ENCODE data around the gene DESI2. TPM values are rescaled to one million over a fixed set of nuclear protein-coding genes. Genes with fewer than 3 reads are reported as not detected.
A peak's percentile ranks its signal among the peaks of the same experiment; 100 is the strongest.

Gene DESI2
- total RNA-seq, 1 donor from 2014 or later: 25.8 TPM

- Mint-ChIP-seq H3K9me3 (no peaks in the 10 kb centered on the region), H3K27me3 (peaks cover 15% of the 10 kb centered on the region), H3K27ac (no peak overlapping the region), H3K4me1 (no peaks in the 10 kb centered on the region), H3K36me3 (ENCODE audit: low read depth) (no peaks in the 10 kb centered on the region), H3K4me3 (no peak overlapping the region)
- ChIA-PET POLR2A (interaction anchor here (1.5 kb wide), 1 partner anchor 9 kb away, joined by 4 read pairs; no protein-coding TSS in a partner anchor), CTCF (no interaction called here)
- TF ChIP-seq CTCF (IDR thresholded peaks at IDR 0.05): no peak
- ATAC-seq (ENCODE audit: low read depth) (no peak), DNase-seq (no peak)
- intact Hi-C loops (cut with micrococcal nuclease): no loop called here
Measured at GRCh38 chr1:244642988-244643387, 9.9 kb upstream of the DESI2 start.

- no peaks in the 10 kb centered on the region for H3K36me3 Mint-ChIP-seq (ENCODE audit: low read depth)
- H3K9me3 Mint-ChIP-seq: no peaks in the 10 kb centered on the region
- intact Hi-C loops (cut with micrococcal nuclease): no loop called here
- H3K4me1 Mint-ChIP-seq: no peaks in the 10 kb centered on the region
- no peak overlapping the region for H3K27ac Mint-ChIP-seq
- no peak for DNase-seq
- ATAC-seq (ENCODE audit: low read depth): no peak
- H3K27me3 Mint-ChIP-seq: peaks cover 15% of the 10 kb centered on the region
- H3K4me3 Mint-ChIP-seq: no peak overlapping the region
- ChIA-PET POLR2A (no interaction called here), CTCF (no interaction called here)
- TF ChIP-seq CTCF (IDR thresholded peaks at IDR 0.05): no peak
Measured at GRCh38 chr1:244645414-244645813, 7.5 kb upstream of the DESI2 start.

GRCh38 chr1:244645890-244646289 lies 7.0 kb upstream of the DESI2 start:
- no peaks in the 10 kb centered on the region for H3K36me3 Mint-ChIP-seq (ENCODE audit: low read depth)
- H3K27ac Mint-ChIP-seq: no peak overlapping the region
- DNase-seq: no peak
- ChIA-PET CTCF (no interaction called here), POLR2A (no interaction called here)
- H3K4me1 Mint-ChIP-seq: no peaks in the 10 kb centered on the region
- ATAC-seq (ENCODE audit: low read depth): no peak
- no peak for TF ChIP-seq CTCF (IDR thresholded peaks at IDR 0.05)
- no peaks in the 10 kb centered on the region for H3K9me3 Mint-ChIP-seq
- intact Hi-C loops (cut with micrococcal nuclease): no loop called here
- H3K27me3 Mint-ChIP-seq: peaks cover 15% of the 10 kb centered on the region
- H3K4me3 Mint-ChIP-seq: no peak overlapping the region

GRCh38 chr1:244647819-244648218 lies 5.1 kb upstream of the DESI2 start:
- ChIA-PET POLR2A (no interaction called here), CTCF (no interaction called here)
- DNase-seq (no peak), ATAC-seq (ENCODE audit: low read depth) (no peak)
- intact Hi-C loops (cut with micrococcal nuclease): no loop called here
- TF ChIP-seq CTCF (IDR thresholded peaks at IDR 0.05): no peak
- peaks cover 7% of the 10 kb centered on the region for H3K27me3 Mint-ChIP-seq
- peaks cover 10% of the 10 kb centered on the region for H3K4me1 Mint-ChIP-seq
- no peak overlapping the region for H3K27ac Mint-ChIP-seq
- H3K9me3 Mint-ChIP-seq: no peaks in the 10 kb centered on the region
- H3K4me3 Mint-ChIP-seq: no peak overlapping the region
- no peaks in the 10 kb centered on the region for H3K36me3 Mint-ChIP-seq (ENCODE audit: low read depth)

- Mint-ChIP-seq H3K36me3 (ENCODE audit: low read depth) (peaks cover 9% of the 10 kb centered on the region), H3K4me1 (peaks cover 11% of the 10 kb centered on the region), H3K4me3 (peak overlapping the region; percentile 86), H3K9me3 (no peaks in the 10 kb centered on the region), H3K27me3 (peaks cover under 1% of the 10 kb centered on the region), H3K27ac (peak overlapping the region; percentile 88)
- DNase-seq: no peak
- intact Hi-C loops (cut with micrococcal nuclease): loop anchor here (1.0 to 2.0 kb wide), 7 partner anchors 145 to 1397 kb away; partner anchors contain the start of genes CEP170 and HNRNPU
- POLR2A ChIA-PET: interaction anchor here (0.6 to 3.0 kb wide), 11 partner anchors 8 to 405 kb away, joined by 3 to 26 read pairs (median 6); partner anchors contain the start of gene CATSPERE
- no peak for TF ChIP-seq CTCF (IDR thresholded peaks at IDR 0.05)
- CTCF ChIA-PET: interaction anchor here (0.6 to 2.4 kb wide), 2 partner anchors 48 to 147 kb away, joined by 3 to 10 read pairs; no protein-coding TSS in a partner anchor
- ATAC-seq (ENCODE audit: low read depth): no peak
Measured at GRCh38 chr1:244651956-244652622, 837 bp upstream of the DESI2 start.
